WERI-Rb-1 (cell line): ENCODE results near the gene RBM12.
A peak's percentile ranks its signal among the peaks of the same experiment; 100 is the strongest.
"Not testable (repeated sequence)": the region's sequence is repeated elsewhere in the genome, so short reads cannot be mapped to it uniquely, and the experiment has no call there.

Experiments used
- DNase-seq: peaks from one replicate; pipeline ENCODE4 v3.0.0-alpha.2; 2020
- H3K27ac ChIP-seq: fragments of 250-450 bp; sonication (Bioruptor Pico); 2 replicates; pipeline ENCODE4 v1.5.1; 2020; ENCODE audit warnings: mild to moderate bottlenecking, moderate library complexity
- H3K27me3 ChIP-seq: fragments of 250-450 bp; sonication (Bioruptor Pico); 2 replicates; pipeline ENCODE4 v1.5.1; 2021; ENCODE audit warnings: mild to moderate bottlenecking, low read depth, moderate library complexity; ENCODE audit not compliant: insufficient read depth, severe bottlenecking
- H3K36me3 ChIP-seq: fragments of 250-450 bp; sonication (Bioruptor Pico); 2 replicates; pipeline ENCODE4 v1.5.1; 2020; ENCODE audit warnings: mild to moderate bottlenecking, moderate library complexity
- H3K4me3 ChIP-seq: 2 replicates; pipeline ENCODE4 v1.5.1; 2011; ENCODE audit warnings: low read depth, mild to moderate bottlenecking, control low read depth, low read length
- H3K9me3 ChIP-seq: fragments of 250-450 bp; sonication (Bioruptor Pico); 2 replicates; pipeline ENCODE4 v1.5.1; 2021; ENCODE audit warnings: mild to moderate bottlenecking, moderate library complexity; ENCODE audit not compliant: severe bottlenecking
- CTCF ChIP-seq: IDR thresholded peaks from 2 replicates; pipeline ENCODE4 v1.5.1; 2011; ENCODE audit warnings: low read depth, mild to moderate bottlenecking, control low read depth, inconsistent platforms, low read length

RBM12 gene

GRCh38 chr20:35686872-35687271 lies 22.2 kb upstream of the RBM12 start:
- not testable (repeated sequence) for H3K27me3 ChIP-seq, H3K27ac ChIP-seq, H3K9me3 ChIP-seq, H3K36me3 ChIP-seq, H3K4me3 ChIP-seq
- peak; percentile 60 for DNase-seq
- TF ChIP-seq CTCF: peak; percentile 49

DNA sequence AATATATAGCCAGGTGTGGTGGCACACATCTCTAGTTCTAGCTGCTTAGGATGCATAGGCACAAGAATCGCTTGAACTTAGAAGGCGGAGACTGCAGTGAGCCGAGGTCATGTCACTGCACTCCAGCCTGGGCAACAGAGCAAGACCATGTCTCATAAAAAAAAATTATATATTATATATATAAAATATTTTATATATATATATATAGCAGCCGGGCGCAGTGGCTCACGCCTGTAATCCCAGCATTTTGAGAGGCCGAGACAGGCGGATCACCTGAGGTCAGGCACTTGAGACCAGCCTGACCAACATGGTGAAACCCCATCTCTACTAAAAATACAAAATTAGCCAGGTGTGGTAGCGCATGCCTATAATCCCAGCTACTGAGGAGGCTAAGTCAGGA lies 20.7 kb upstream of the RBM12 start:
- H3K36me3 ChIP-seq: peaks cover 11% of the 10 kb centered on the region
- not testable (repeated sequence) for H3K9me3 ChIP-seq, H3K27me3 ChIP-seq, H3K27ac ChIP-seq, DNase-seq, H3K4me3 ChIP-seq

- Histone ChIP-seq H3K9me3 (no peaks in the 10 kb centered on the region), H3K27ac (no peak overlapping the region), H3K27me3 (no peaks in the 10 kb centered on the region), H3K36me3 (peaks cover 6% of the 10 kb centered on the region), H3K4me3 (no peak overlapping the region)
- TF ChIP-seq CTCF: no peak
- DNase-seq: no peak
Observed at GRCh38 chr20:35681960-35682359, 17.3 kb upstream of the RBM12 start.

DNA sequence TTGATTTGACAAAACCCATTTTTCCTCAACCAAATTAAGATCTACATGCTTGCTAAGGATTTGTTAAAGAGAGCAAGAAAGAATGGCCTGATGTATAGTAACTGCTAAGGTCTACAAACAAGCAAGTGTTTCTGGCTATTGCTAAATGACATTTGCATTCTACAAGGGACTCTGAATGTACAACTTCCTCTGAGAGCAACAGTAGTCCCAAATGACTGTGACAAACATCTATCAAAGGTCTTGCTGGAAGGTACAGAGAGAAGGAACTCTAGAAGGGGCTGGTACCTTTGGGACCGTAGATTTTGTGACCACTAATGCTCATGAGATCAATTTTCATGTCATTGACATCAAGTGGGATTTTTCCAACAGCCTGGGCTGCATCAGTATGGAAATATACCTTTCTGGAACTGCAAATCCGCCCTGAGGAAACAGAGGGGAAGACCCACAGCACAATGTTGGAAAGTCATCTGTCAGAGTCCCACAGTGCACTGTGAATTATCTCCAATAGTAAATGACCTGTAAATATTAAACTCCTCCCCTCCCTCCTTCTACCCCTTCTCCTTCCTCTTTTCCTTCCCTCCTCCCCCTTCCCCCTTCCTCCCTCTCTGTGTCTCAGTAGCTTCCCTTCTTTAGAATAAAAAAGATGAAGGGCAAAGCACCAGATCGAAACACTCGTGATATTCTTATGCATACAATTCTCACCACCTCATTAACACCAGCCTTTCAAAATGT lies 15.9 kb upstream of the RBM12 start:
- Histone ChIP-seq H3K27ac (no peak overlapping the region), H3K9me3 (no peaks in the 10 kb centered on the region), H3K4me3 (no peak overlapping the region), H3K36me3 (peaks cover 6% of the 10 kb centered on the region), H3K27me3 (no peaks in the 10 kb centered on the region)
- no peak for TF ChIP-seq CTCF
- DNase-seq: no peak

DNA sequence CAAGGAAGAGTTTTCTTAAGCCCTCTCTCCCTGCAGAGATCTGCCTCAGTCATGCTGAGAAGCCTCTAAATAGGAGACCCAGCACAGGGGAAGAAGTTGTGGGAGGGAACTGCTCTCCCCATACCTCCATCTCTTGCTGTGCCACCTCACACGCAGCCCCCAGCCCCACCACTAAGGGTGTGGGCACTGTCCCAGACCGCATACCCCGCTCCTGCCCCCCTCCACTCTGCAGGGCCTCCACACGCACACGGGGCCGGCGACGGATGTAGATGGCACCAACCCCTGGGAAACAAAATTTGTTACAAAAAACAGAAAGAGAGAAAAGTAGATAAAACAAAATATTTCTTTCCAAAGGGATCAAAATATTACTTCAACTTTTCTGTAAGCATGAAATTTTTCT lies 10.2 kb upstream of the RBM12 start:
- H3K9me3 ChIP-seq: no peaks in the 10 kb centered on the region
- H3K36me3 ChIP-seq: peaks cover 13% of the 10 kb centered on the region
- H3K27me3 ChIP-seq: no peaks in the 10 kb centered on the region
- no peak for DNase-seq
- no peak overlapping the region for H3K4me3 ChIP-seq
- no peak for TF ChIP-seq CTCF
- H3K27ac ChIP-seq: no peak overlapping the region

- Histone ChIP-seq H3K27me3 (no peaks in the 10 kb centered on the region), H3K9me3 (no peaks in the 10 kb centered on the region), H3K4me3 (no peak overlapping the region), H3K27ac (no peak overlapping the region), H3K36me3 (peaks cover 19% of the 10 kb centered on the region)
- no peak for DNase-seq
- TF ChIP-seq CTCF: no peak
Observed at GRCh38 chr20:35673884-35674283, 9.2 kb upstream of the RBM12 start.
